ENCODE data around the gene TPP1.

GRCh38 chr11:6653656-6654055 lies 34.4 kb upstream of the TPP1 start:
- TF ChIP-seq POLR2A (IDR thresholded peaks at IDR 0.05) (no peak), EP300 (IDR thresholded peaks at IDR 0.05) (no peak)
- TF ChIP-seq, protein P1, sequence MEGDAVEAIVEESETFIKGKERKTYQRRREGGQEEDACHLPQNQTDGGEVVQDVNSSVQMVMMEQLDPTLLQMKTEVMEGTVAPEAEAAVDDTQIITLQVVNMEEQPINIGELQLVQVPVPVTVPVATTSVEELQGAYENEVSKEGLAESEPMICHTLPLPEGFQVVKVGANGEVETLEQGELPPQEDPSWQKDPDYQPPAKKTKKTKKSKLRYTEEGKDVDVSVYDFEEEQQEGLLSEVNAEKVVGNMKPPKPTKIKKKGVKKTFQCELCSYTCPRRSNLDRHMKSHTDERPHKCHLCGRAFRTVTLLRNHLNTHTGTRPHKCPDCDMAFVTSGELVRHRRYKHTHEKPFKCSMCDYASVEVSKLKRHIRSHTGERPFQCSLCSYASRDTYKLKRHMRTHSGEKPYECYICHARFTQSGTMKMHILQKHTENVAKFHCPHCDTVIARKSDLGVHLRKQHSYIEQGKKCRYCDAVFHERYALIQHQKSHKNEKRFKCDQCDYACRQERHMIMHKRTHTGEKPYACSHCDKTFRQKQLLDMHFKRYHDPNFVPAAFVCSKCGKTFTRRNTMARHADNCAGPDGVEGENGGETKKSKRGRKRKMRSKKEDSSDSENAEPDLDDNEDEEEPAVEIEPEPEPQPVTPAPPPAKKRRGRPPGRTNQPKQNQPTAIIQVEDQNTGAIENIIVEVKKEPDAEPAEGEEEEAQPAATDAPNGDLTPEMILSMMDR (IDR thresholded peaks at IDR 0.05): no peak
